HCT116 (cell line): ENCODE results near the gene DPH2.

Source experiments
- CEBPB ChIP-seq: IDR thresholded peaks from 2 replicates; pipeline ENCODE4 v1.6.1; 2012; ENCODE audit warnings: low read depth
- EGR1 ChIP-seq: IDR thresholded peaks from 2 replicates; pipeline ENCODE4 v1.6.1; 2012; ENCODE audit warnings: low read depth
- EZH2phosphoT487 ChIP-seq: fragments of 200-600 bp; IDR thresholded peaks from 2 replicates; pipeline ENCODE4 v1.6.1; 2018; ENCODE audit warnings: antibody characterized with exemption, borderline replicate concordance
- POLR2A ChIP-seq: IDR thresholded peaks from 2 replicates; pipeline ENCODE4 v1.7.0; 2011; ENCODE audit warnings: borderline replicate concordance; ENCODE audit not compliant: insufficient read depth, insufficient read length; ENCODE audit errors: extremely low read depth
- POLR2AphosphoS5 ChIP-seq: IDR thresholded peaks from 2 replicates; pipeline ENCODE4 v1.6.1; 2011; ENCODE audit warnings: mild to moderate bottlenecking, low read depth, low read length, moderate library complexity
- TF ChIP-seq, protein P1 (sequence below), 3 experiments: fragments of 200-600 bp in 1 of 3; sonication (generic) in 1 of 3; IDR thresholded peaks in 2 of 3; conservative IDR thresholded peaks in 1 of 3; 2 replicates each; pipeline ENCODE4 v1.5.1; 2012 to 2017; ENCODE audit warnings: low read depth in 2 of 3, low read length in 2 of 3, antibody characterized with exemption in 1 of 3, borderline replicate concordance in 1 of 3, control low read depth in 1 of 3, mild to moderate bottlenecking in 1 of 3, mixed read lengths in 1 of 3, mixed run types in 1 of 3, moderate library complexity in 1 of 3; ENCODE audit not compliant: insufficient read depth in 1 of 3
- TF ChIP-seq, protein P2 (sequence below): IDR thresholded peaks from 2 replicates; pipeline ENCODE4 v1.6.1; 2012; ENCODE audit warnings: low read depth

- TF ChIP-seq, protein P1, sequence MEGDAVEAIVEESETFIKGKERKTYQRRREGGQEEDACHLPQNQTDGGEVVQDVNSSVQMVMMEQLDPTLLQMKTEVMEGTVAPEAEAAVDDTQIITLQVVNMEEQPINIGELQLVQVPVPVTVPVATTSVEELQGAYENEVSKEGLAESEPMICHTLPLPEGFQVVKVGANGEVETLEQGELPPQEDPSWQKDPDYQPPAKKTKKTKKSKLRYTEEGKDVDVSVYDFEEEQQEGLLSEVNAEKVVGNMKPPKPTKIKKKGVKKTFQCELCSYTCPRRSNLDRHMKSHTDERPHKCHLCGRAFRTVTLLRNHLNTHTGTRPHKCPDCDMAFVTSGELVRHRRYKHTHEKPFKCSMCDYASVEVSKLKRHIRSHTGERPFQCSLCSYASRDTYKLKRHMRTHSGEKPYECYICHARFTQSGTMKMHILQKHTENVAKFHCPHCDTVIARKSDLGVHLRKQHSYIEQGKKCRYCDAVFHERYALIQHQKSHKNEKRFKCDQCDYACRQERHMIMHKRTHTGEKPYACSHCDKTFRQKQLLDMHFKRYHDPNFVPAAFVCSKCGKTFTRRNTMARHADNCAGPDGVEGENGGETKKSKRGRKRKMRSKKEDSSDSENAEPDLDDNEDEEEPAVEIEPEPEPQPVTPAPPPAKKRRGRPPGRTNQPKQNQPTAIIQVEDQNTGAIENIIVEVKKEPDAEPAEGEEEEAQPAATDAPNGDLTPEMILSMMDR (IDR thresholded peaks at IDR 0.05 in 2 of 3, conservative IDR thresholded peaks at IDR 0.05 in 1 of 3; ENCODE audit: borderline replicate concordance in 1 of 3, insufficient read depth in 1 of 3, low read depth in 2 of 3, low read length in 2 of 3) = no peak
- no peak for TF ChIP-seq POLR2A
- TF ChIP-seq EGR1 = no peak
- TF ChIP-seq EZH2phosphoT487 = no peak
- no peak for TF ChIP-seq CEBPB
- TF ChIP-seq, protein P2, sequence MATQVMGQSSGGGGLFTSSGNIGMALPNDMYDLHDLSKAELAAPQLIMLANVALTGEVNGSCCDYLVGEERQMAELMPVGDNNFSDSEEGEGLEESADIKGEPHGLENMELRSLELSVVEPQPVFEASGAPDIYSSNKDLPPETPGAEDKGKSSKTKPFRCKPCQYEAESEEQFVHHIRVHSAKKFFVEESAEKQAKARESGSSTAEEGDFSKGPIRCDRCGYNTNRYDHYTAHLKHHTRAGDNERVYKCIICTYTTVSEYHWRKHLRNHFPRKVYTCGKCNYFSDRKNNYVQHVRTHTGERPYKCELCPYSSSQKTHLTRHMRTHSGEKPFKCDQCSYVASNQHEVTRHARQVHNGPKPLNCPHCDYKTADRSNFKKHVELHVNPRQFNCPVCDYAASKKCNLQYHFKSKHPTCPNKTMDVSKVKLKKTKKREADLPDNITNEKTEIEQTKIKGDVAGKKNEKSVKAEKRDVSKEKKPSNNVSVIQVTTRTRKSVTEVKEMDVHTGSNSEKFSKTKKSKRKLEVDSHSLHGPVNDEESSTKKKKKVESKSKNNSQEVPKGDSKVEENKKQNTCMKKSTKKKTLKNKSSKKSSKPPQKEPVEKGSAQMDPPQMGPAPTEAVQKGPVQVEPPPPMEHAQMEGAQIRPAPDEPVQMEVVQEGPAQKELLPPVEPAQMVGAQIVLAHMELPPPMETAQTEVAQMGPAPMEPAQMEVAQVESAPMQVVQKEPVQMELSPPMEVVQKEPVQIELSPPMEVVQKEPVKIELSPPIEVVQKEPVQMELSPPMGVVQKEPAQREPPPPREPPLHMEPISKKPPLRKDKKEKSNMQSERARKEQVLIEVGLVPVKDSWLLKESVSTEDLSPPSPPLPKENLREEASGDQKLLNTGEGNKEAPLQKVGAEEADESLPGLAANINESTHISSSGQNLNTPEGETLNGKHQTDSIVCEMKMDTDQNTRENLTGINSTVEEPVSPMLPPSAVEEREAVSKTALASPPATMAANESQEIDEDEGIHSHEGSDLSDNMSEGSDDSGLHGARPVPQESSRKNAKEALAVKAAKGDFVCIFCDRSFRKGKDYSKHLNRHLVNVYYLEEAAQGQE = no peak
- no peak for TF ChIP-seq POLR2AphosphoS5
Measured at GRCh38 chr1:43925846-43926245, 44.0 kb upstream of the DPH2 start.
